ENCODE data around the gene PUSL1. TPM values are rescaled to one million over a fixed set of nuclear protein-coding genes. Genes with fewer than 3 reads are reported as not detected.

Gene PUSL1
- total and polyA plus RNA-seq, 2 donors (not counting 3 experiments of a cell fraction or from before 2014, with no cell fraction given), result 18.8 to 27.3 TPM

DNA sequence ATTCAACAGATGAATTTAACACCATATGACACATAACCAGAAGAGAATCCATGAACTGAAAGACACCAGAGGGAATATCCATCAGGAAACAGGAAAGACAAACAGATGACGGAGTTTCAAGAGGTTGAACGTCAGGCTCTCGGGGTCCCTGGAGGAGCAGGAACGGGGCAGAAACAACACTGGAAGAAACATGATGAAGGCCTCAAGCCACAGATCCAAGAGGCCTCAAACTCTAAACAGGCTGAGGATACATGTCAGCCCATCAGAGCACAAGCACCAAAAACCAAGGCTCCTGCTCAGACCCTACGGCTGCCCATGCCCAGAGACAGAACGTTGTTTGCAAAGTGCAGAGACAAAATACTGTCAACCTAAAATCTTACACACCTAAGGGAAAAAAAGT is 9.0 kb downstream of the PUSL1 start:
- Histone ChIP-seq H2AFZ (ENCODE audit: low read depth, low read length) (no peak overlapping the region), H3K4me1 (ENCODE audit: control insufficient read depth, extremely low read depth, insufficient read depth, low read length) (no peaks in the 10 kb centered on the region), H4K20me1 (replicated peaks; ENCODE audit: control insufficient read depth, extremely low read depth, insufficient read depth, low read length) (peaks cover 5% of the 10 kb centered on the region), H3K9me3 (replicated peaks; ENCODE audit: control insufficient read depth, insufficient read depth, low read length) (no peaks in the 10 kb centered on the region), H3K4me2 (ENCODE audit: insufficient read depth, low read length) (no peak overlapping the region), H3K36me3 (ENCODE audit: control insufficient read depth in 2 of 2, extremely low read depth in 1 of 2, insufficient read depth in 2 of 2, low read length in 2 of 2) (peaks cover 0 to 33% of the 10 kb centered on the region in 2 experiments), H3K9me1 (replicated peaks; ENCODE audit: control insufficient read depth, extremely low read depth, insufficient read depth, low read length) (no peaks in the 10 kb centered on the region), H3K27ac (ENCODE audit: insufficient read depth, low read depth, low read length) (no peak overlapping the region), H3K4me3 (replicated peaks in 1 of 3; ENCODE audit: insufficient read depth in 1 of 3, low read depth in 1 of 3, low read length in 3 of 3) (no peak overlapping the region), H3K79me2 (ENCODE audit: control insufficient read depth, insufficient read depth, low read length) (peaks cover 30% of the 10 kb centered on the region), H3K27me3 (ENCODE audit: control insufficient read depth in 2 of 2, insufficient read depth in 2 of 2, low read length in 2 of 2) (no peaks in the 10 kb centered on the region), H3K9ac (replicated peaks; ENCODE audit: extremely low read depth, insufficient read depth, low read length) (no peak overlapping the region)
- CTCF ChIA-PET, result no interaction called here
- intact Hi-C loops (cut with micrococcal nuclease) (no loop called here), dilution Hi-C loops (cut with MboI; ENCODE audit: extremely low pct_ligation_motif_present, low sequenced_read_pairs) (no loop called here)
- POLR2A ChIA-PET, result no interaction called here
- DNase-seq (ENCODE audit: low read depth, low spot score) (no peak), FAIRE-seq (no peak)
- TF ChIP-seq EZH2 (IDR thresholded peaks at IDR 0.05; ENCODE audit: borderline replicate concordance, low read depth, low read length, severe bottlenecking), result no peak
- no peak for TF ChIP-seq POLR2AphosphoS5 (IDR thresholded peaks at IDR 0.05; ENCODE audit: insufficient read depth, low read depth, low read length)
- no peak for TF ChIP-seq MYC (IDR thresholded peaks at IDR 0.05; ENCODE audit: low read depth, low read length)
- no peak for TF ChIP-seq POLR2A (IDR thresholded peaks at IDR 0.05; ENCODE audit: low read depth, low read length)
- TF ChIP-seq FOS (IDR thresholded peaks at IDR 0.05; ENCODE audit: borderline replicate concordance, insufficient read depth, low read length), result no peak
- TF ChIP-seq, protein P1, sequence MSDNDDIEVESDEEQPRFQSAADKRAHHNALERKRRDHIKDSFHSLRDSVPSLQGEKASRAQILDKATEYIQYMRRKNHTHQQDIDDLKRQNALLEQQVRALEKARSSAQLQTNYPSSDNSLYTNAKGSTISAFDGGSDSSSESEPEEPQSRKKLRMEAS (IDR thresholded peaks at IDR 0.05; ENCODE audit: insufficient read depth, insufficient read length), result no peak
- TF ChIP-seq, protein P2, sequence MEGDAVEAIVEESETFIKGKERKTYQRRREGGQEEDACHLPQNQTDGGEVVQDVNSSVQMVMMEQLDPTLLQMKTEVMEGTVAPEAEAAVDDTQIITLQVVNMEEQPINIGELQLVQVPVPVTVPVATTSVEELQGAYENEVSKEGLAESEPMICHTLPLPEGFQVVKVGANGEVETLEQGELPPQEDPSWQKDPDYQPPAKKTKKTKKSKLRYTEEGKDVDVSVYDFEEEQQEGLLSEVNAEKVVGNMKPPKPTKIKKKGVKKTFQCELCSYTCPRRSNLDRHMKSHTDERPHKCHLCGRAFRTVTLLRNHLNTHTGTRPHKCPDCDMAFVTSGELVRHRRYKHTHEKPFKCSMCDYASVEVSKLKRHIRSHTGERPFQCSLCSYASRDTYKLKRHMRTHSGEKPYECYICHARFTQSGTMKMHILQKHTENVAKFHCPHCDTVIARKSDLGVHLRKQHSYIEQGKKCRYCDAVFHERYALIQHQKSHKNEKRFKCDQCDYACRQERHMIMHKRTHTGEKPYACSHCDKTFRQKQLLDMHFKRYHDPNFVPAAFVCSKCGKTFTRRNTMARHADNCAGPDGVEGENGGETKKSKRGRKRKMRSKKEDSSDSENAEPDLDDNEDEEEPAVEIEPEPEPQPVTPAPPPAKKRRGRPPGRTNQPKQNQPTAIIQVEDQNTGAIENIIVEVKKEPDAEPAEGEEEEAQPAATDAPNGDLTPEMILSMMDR (IDR thresholded peaks at IDR 0.05; ENCODE audit: extremely low read depth in 1 of 2, insufficient read depth in 1 of 2, low read depth in 1 of 2, low read length in 2 of 2), result no peak
- no peak for TF ChIP-seq JUN (IDR thresholded peaks at IDR 0.05; ENCODE audit: borderline replicate concordance, insufficient read depth, insufficient read length, low read depth)
- TF ChIP-seq GATA2 (IDR thresholded peaks at IDR 0.05; ENCODE audit: insufficient read depth, insufficient read length, low read depth, low read length), result no peak
- no TSS peak for BruUV-seq (replicated peaks)
